Subcutaneous abdominal adipose tissue (tissue), 5 donors: ENCODE measurements around the gene CCND2.

ENCODE experiments used
- H3K27ac ChIP-seq: one replicate; pipeline ENCODE4 v1.7.0; 2013; ENCODE audit warnings: low read depth, mild to moderate bottlenecking, inconsistent platforms, low read length, moderate library complexity
- H3K27me3 ChIP-seq, 5 donors: one replicate each; pipeline ENCODE4 v1.7.0; 2013; ENCODE audit warnings: low read length in 5 of 5, inconsistent platforms in 1 of 5; ENCODE audit not compliant: control insufficient read depth in 5 of 5, insufficient read depth in 4 of 5
- H3K36me3 ChIP-seq, 5 donors: one replicate each; pipeline ENCODE4 v1.7.0; 2013; ENCODE audit warnings: low read length in 5 of 5; ENCODE audit not compliant: control insufficient read depth in 5 of 5, insufficient read depth in 5 of 5
- H3K4me1 ChIP-seq, 5 donors: one replicate each; pipeline ENCODE4 v1.7.0; 2013; ENCODE audit warnings: low read length in 5 of 5, mild to moderate bottlenecking in 3 of 5, moderate library complexity in 1 of 5; ENCODE audit not compliant: control insufficient read depth in 5 of 5, insufficient read depth in 5 of 5
- H3K4me3 ChIP-seq, 5 donors: one replicate each; pipeline ENCODE4 v1.7.0; 2013; ENCODE audit warnings: low read length in 5 of 5, low read depth in 1 of 5
- H3K9ac ChIP-seq, 5 donors: one replicate each; pipeline ENCODE4 v1.7.0; 2013; ENCODE audit warnings: low read length in 5 of 5, mild to moderate bottlenecking in 4 of 5, moderate library complexity in 3 of 5
- H3K9me3 ChIP-seq, 5 donors: one replicate each; pipeline ENCODE4 v1.7.0; 2013; ENCODE audit warnings: low read length in 5 of 5; ENCODE audit not compliant: control insufficient read depth in 5 of 5
- donor health status: healthy.
- donor health status: healthy.
- donor health status: healthy.
- donor health status: healthy.
- donor health status: healthy.

The CCND2 gene

GRCh38 chr12:4280351-4281163 lies 7.0 kb downstream of the CCND2 start:
- H3K9ac ChIP-seq = peak overlapping the region in 4 of 5 donors; percentile 26 to 63 (median 36)
- peaks cover 0 to 4% (median 0%) of the 10 kb centered on the region in 5 donors for H3K27me3 ChIP-seq
- peak overlapping the region; percentile 76 for H3K27ac ChIP-seq
- peaks cover 4 to 77% (median 64%) of the 10 kb centered on the region in 5 donors for H3K4me1 ChIP-seq
- no peaks in the 10 kb centered on the region for H3K9me3 ChIP-seq
- H3K4me3 ChIP-seq = peak overlapping the region in 1 of 5 donors; percentile 17
- peaks cover 5 to 47% (median 27%) of the 10 kb centered on the region in 5 donors for H3K36me3 ChIP-seq

GRCh38 chr12:4281173-4281654 lies 7.7 kb downstream of the CCND2 start:
- Histone ChIP-seq H3K9ac (peak overlapping the region in 4 of 5 donors; percentile 26 to 63 (median 36)), H3K27ac (peak overlapping the region; percentile 76), H3K4me3 (peak overlapping the region in 1 of 5 donors; percentile 17), H3K27me3 (no peaks in the 10 kb centered on the region), H3K36me3 (peaks cover 5 to 53% (median 28%) of the 10 kb centered on the region in 5 donors), H3K9me3 (no peaks in the 10 kb centered on the region), H3K4me1 (peaks cover 4 to 73% (median 57%) of the 10 kb centered on the region in 5 donors)

- Histone ChIP-seq H3K4me3 (no peak overlapping the region), H3K27ac (no peak overlapping the region), H3K27me3 (no peaks in the 10 kb centered on the region), H3K9me3 (no peaks in the 10 kb centered on the region), H3K9ac (peak overlapping the region in 1 of 5 donors; percentile 31), H3K36me3 (peaks cover 5 to 63% (median 35%) of the 10 kb centered on the region in 5 donors), H3K4me1 (peaks cover 2 to 74% (median 57%) of the 10 kb centered on the region in 5 donors)
These were observed 8.7 kb downstream of the CCND2 start for GRCh38 chr12:4282103-4282891.

- H3K4me1 ChIP-seq = peaks cover 2 to 69% (median 55%) of the 10 kb centered on the region in 5 donors
These were observed 9.4 kb downstream of the CCND2 start for GRCh38 chr12:4282892-4283511.

GRCh38 chr12:4283512-4284255 lies 10.1 kb downstream of the CCND2 start:
- Histone ChIP-seq H3K27me3 (peaks cover 0 to 1% (median 0%) of the 10 kb centered on the region in 5 donors), H3K9me3 (no peaks in the 10 kb centered on the region), H3K36me3 (peaks cover 5 to 75% (median 40%) of the 10 kb centered on the region in 5 donors), H3K4me3 (no peak overlapping the region), H3K9ac (no peak overlapping the region), H3K27ac (no peak overlapping the region), H3K4me1 (peaks cover 3 to 68% (median 48%) of the 10 kb centered on the region in 5 donors)

More at GRCh38 chr12:4282892-4283511, 9.4 kb downstream of the CCND2 start:
- peaks cover 5 to 69% (median 37%) of the 10 kb centered on the region in 5 donors for H3K36me3 ChIP-seq
- H3K27ac ChIP-seq = no peak overlapping the region
- no peak overlapping the region for H3K9ac ChIP-seq
- no peaks in the 10 kb centered on the region for H3K27me3 ChIP-seq
- H3K4me3 ChIP-seq = no peak overlapping the region
- H3K9me3 ChIP-seq = no peaks in the 10 kb centered on the region

GRCh38 chr12:4284306-4284705 lies 10.7 kb downstream of the CCND2 start:
- no peak overlapping the region for H3K9ac ChIP-seq
- H3K9me3 ChIP-seq = no peaks in the 10 kb centered on the region
- H3K4me3 ChIP-seq = no peak overlapping the region
- peaks cover 5 to 67% (median 43%) of the 10 kb centered on the region in 5 donors for H3K4me1 ChIP-seq
- peaks cover 5 to 82% (median 45%) of the 10 kb centered on the region in 5 donors for H3K36me3 ChIP-seq
- peaks cover 0 to 3% (median 0%) of the 10 kb centered on the region in 5 donors for H3K27me3 ChIP-seq
- H3K27ac ChIP-seq = no peak overlapping the region

- Histone ChIP-seq H3K4me3 (no peak overlapping the region), H3K36me3 (peaks cover 0 to 86% (median 40%) of the 10 kb centered on the region in 5 donors), H3K9me3 (no peaks in the 10 kb centered on the region), H3K27me3 (peaks cover 0 to 3% (median 0%) of the 10 kb centered on the region in 5 donors), H3K4me1 (peaks cover 5 to 66% (median 42%) of the 10 kb centered on the region in 5 donors), H3K27ac (no peak overlapping the region), H3K9ac (no peak overlapping the region)
These were observed 11.5 kb downstream of the CCND2 start for GRCh38 chr12:4285070-4285469.

- Histone ChIP-seq H3K4me3 (no peak overlapping the region), H3K36me3 (peaks cover under 1 to 87% (median 39%) of the 10 kb centered on the region in 5 donors), H3K9me3 (no peaks in the 10 kb centered on the region), H3K9ac (no peak overlapping the region), H3K27me3 (peaks cover 0 to 3% (median 0%) of the 10 kb centered on the region in 5 donors), H3K4me1 (peaks cover 3 to 55% (median 30%) of the 10 kb centered on the region in 5 donors), H3K27ac (no peak overlapping the region)
These were observed 12.7 kb downstream of the CCND2 start for GRCh38 chr12:4286228-4286627.

GRCh38 chr12:4286771-4287317 lies 13.3 kb downstream of the CCND2 start:
- Histone ChIP-seq H3K4me1 (peaks cover 3 to 49% (median 25%) of the 10 kb centered on the region in 5 donors), H3K9ac (peak overlapping the region in 1 of 5 donors; percentile 4), H3K36me3 (peaks cover 3 to 82% (median 36%) of the 10 kb centered on the region in 5 donors), H3K4me3 (no peak overlapping the region), H3K27ac (no peak overlapping the region), H3K9me3 (no peaks in the 10 kb centered on the region), H3K27me3 (peaks cover 0 to 3% (median 0%) of the 10 kb centered on the region in 5 donors)
